A549 (cell line): ENCODE measurements around the gene LRIT2. TPM values are rescaled to one million over a fixed set of nuclear protein-coding genes. Genes with fewer than 3 reads are reported as not detected.

Experiments
- ATAC-seq, 2 experiments: fragments of 200-7000 bp in 1 of 2; fragments of >200 bp in 1 of 2; cut with Nextera tagmentation in 1 of 2; cut with Tn5 transposase in 1 of 2; 3 replicates each; pipeline versions ENCODE4 v1.8.0 to v1.9.1; 2018 to 2020; ENCODE audit warnings: mild to moderate bottlenecking in 1 of 2, moderate library complexity in 1 of 2
- CTCF ChIA-PET: fragments of 300-600 bp; sonication (Branson Sonifier 250); formaldehyde crosslinking; extraction: SDS; loops from one replicate; lab custom pipeline; 2021; ENCODE audit warnings: antibody characterized with exemption, inconsistent platforms; lab: Yijun Ruan, JAX
- POLR2A ChIA-PET: fragments of 350-600 bp; formaldehyde crosslinking; extraction: SDS; loops from one replicate; lab custom pipeline; 2021; ENCODE audit warnings: antibody characterized with exemption, inconsistent platforms; lab: Yijun Ruan, JAX
- DNase-seq, 2 experiments: peaks; one replicate each; pipeline versions ENCODE4 v3.0.0 to v3.0.0-alpha.2; 2011 to 2016; ENCODE audit warnings: low read depth in 1 of 2, low spot score in 1 of 2
- FAIRE-seq: peaks from 2 replicates; lab custom pipeline; 2011; peaks lifted over from hg19 to GRCh38; lab: Jason Lieb, UNC
- H3K27ac ChIP-seq, 2 experiments: fragments of >200 bp; sonication (Bioruptor Twin); formaldehyde crosslinking; 3 replicates each; pipeline ENCODE4 v1.5.1; 2016 to 2017
- H3K4me1 ChIP-seq: fragments of >200 bp; sonication (Bioruptor Twin); formaldehyde crosslinking; 3 replicates; pipeline ENCODE4 v1.6.1; 2016
- H3K4me2 ChIP-seq: fragments of >200 bp; sonication (Bioruptor Twin); formaldehyde crosslinking; 3 replicates; pipeline ENCODE4 v1.6.1; 2016
- H3K4me3 ChIP-seq: fragments of >200 bp; sonication (Bioruptor Twin); formaldehyde crosslinking; 3 replicates; pipeline ENCODE4 v1.5.1; 2016
- H3K9me3 ChIP-seq: fragments of >200 bp; sonication (Bioruptor Twin); formaldehyde crosslinking; 3 replicates; pipeline ENCODE4 v1.6.1; 2016
- CBX2 ChIP-seq: fragments of 200-600 bp; sonication (generic); IDR thresholded peaks from 2 replicates; pipeline ENCODE4 v1.6.1; 2016; ENCODE audit warnings: low read depth, mild to moderate bottlenecking, borderline replicate concordance
- CEBPB ChIP-seq, 2 experiments: fragments of >200 bp in 1 of 2; sonication (Bioruptor Twin) in 1 of 2; formaldehyde crosslinking in 1 of 2; IDR thresholded peaks; 2 replicates each; pipeline ENCODE4 v1.6.1; 2012 to 2016
- CTCF ChIP-seq: fragments of >200 bp; sonication (Bioruptor Twin); formaldehyde crosslinking; IDR thresholded peaks from 3 replicates; pipeline ENCODE4 v1.5.1; 2016
- FOSL2 ChIP-seq, 2 experiments: fragments of 450-650 bp in 1 of 2; fragments of >200 bp in 1 of 2; sonication (Bioruptor Twin) in 1 of 2; formaldehyde crosslinking; IDR thresholded peaks; 2 replicates each; pipeline versions ENCODE4 v1.5.0 to v1.6.1; 2016 to 2020; ENCODE audit warnings: mild to moderate bottlenecking in 1 of 2, moderate library complexity in 1 of 2
- FOXS1 ChIP-seq: fragments of 250-450 bp; sonication (Bioruptor Pico); IDR thresholded peaks from 2 replicates; pipeline ENCODE4 v1.5.0; 2020; ENCODE audit warnings: mild to moderate bottlenecking, moderate library complexity
- HES2 ChIP-seq: fragments of >200 bp; sonication (Bioruptor Twin); formaldehyde crosslinking; IDR thresholded peaks from 2 replicates; pipeline ENCODE4 v1.6.1; 2016
- JUN ChIP-seq, 2 experiments: fragments of >200 bp; sonication (Bioruptor Twin); formaldehyde crosslinking; IDR thresholded peaks; 2 replicates in 1 of 2; 3 replicates in 1 of 2; pipeline ENCODE4 v1.6.1; 2016 to 2017
- KDM1A ChIP-seq: fragments of 200-600 bp; sonication (generic); IDR thresholded peaks from 2 replicates; pipeline ENCODE4 v1.6.1; 2016; ENCODE audit warnings: low read depth, mild to moderate bottlenecking
- NPAS2 ChIP-seq: fragments of 250-450 bp; sonication (Bioruptor Pico); IDR thresholded peaks from 2 replicates; pipeline ENCODE4 v1.8.0; 2022; ENCODE audit warnings: mild to moderate bottlenecking, moderate library complexity, borderline replicate concordance
- POLR2AphosphoS2 ChIP-seq: conservative IDR thresholded peaks from 2 replicates; pipeline ENCODE4 v1.6.1; 2012; ENCODE audit warnings: low read length, improper control_type of control experiment, inconsistent platforms
- RNF2 ChIP-seq: fragments of 200-600 bp; sonication (generic); IDR thresholded peaks from 2 replicates; pipeline ENCODE4 v1.6.1; 2016; ENCODE audit warnings: low read depth, mild to moderate bottlenecking, antibody characterized with exemption, moderate library complexity, borderline replicate concordance
- ZFP36 ChIP-seq: fragments of 450-650 bp; IDR thresholded peaks from 2 replicates; pipeline ENCODE4 v1.6.1; 2014; ENCODE audit warnings: borderline replicate concordance; ENCODE audit not compliant: partially characterized antibody
- WGBS: methylation state at CpG from one replicate; pipeline ENCODE4 v1.1.6; 2017; ENCODE audit errors: missing lambda C conversion rate; 5-methylcytosine and 5-hydroxymethylcytosine counted together
- polyA plus RNA-seq, 4 experiments: library from polyadenylated mRNA; depleted of rRNA in 3 of 4; stranded (reverse); fragments of >200 nt; fragmentation: RNase III in 1 of 4; extraction: RNeasy Plus Mini Kit Qiagen cat#74134 plus additional on column Dnase treatment in 1 of 4; gene quantifications; 2 replicates in 3 of 4; 3 replicates in 1 of 4; pipeline ENCODE4 v1.2.3, GENCODE V29; 2011 to 2017
- TF ChIP-seq, protein P1 (sequence below): fragments of 150-350 bp; IDR thresholded peaks from 2 replicates; pipeline ENCODE4 v1.6.1; 2014; ENCODE audit warnings: low read depth, mild to moderate bottlenecking, low read length

Gene LRIT2
- polyA plus RNA-seq, 2 of the 4 experiments (the other 2 are of a cell fraction): not detected

GRCh38 chr10:84244651-84245270 is 19.4 kb upstream of the LRIT2 start, which contains the start of gene RGR:
RGR (plus strand) TSS chr10:84245053; CDS start chr10:84245091, 38 bp downstream.
- TF ChIP-seq POLR2AphosphoS2 (no peak), CEBPB (IDR thresholded peaks at IDR 0.05) (no peak), CBX2 (no peak), RNF2 (no peak), JUN (IDR thresholded peaks at IDR 0.05) (no peak), ZFP36 (no peak), NPAS2 (CRISPR knock-in tag) (no peak), KDM1A (no peak), HES2 (no peak), CTCF (no peak)
- TF ChIP-seq, protein P1, sequence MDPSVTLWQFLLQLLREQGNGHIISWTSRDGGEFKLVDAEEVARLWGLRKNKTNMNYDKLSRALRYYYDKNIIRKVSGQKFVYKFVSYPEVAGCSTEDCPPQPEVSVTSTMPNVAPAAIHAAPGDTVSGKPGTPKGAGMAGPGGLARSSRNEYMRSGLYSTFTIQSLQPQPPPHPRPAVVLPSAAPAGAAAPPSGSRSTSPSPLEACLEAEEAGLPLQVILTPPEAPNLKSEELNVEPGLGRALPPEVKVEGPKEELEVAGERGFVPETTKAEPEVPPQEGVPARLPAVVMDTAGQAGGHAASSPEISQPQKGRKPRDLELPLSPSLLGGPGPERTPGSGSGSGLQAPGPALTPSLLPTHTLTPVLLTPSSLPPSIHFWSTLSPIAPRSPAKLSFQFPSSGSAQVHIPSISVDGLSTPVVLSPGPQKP: no peak
- Histone ChIP-seq H3K4me3 (no peak within 1 kb of the TSS), H3K9me3 (no peaks in the 10 kb centered on the region), H3K27ac (no peak within 1 kb of the TSS), H3K4me1 (no peaks in the 10 kb centered on the region), H3K4me2 (no peak within 1 kb of the TSS)
- no peak for FAIRE-seq
- ATAC-seq: 0 out of 6 replicates have a peak, but pooled peaks of 1 of the 2 experiments have one; percentile 23
- ChIA-PET CTCF (interaction anchor here (1.1 to 2.5 kb wide), 4 partner anchors 12 to 292 kb away, joined by 3 to 6 read pairs (median 4); no protein-coding TSS in a partner anchor), POLR2A (no interaction called here)
- WGBS: 11% methylated on average over 7 of the region's 9 CpGs
- DNase-seq: no peak

GRCh38 chr10:84243759-84244158 is 18.4 kb upstream of the LRIT2 start:
- H3K27ac ChIP-seq: no peak overlapping the region
- H3K9me3 ChIP-seq: no peaks in the 10 kb centered on the region
- DNase-seq: no peak
- WGBS: 76% methylated on average over 3 of the region's 3 CpGs
- CTCF ChIA-PET: interaction anchor here (1.1 to 1.5 kb wide), 3 partner anchors 13 to 155 kb away, joined by 3 to 5 read pairs (median 3); no protein-coding TSS in a partner anchor
- H3K4me3 ChIP-seq: no peak overlapping the region
- no peak for TF ChIP-seq FOXS1 (CRISPR knock-in tag)
- TF ChIP-seq, all 56 proteins: peak for 0
- FAIRE-seq (no peak), ATAC-seq (no peak)
- POLR2A ChIA-PET: no interaction called here
- H3K4me1 ChIP-seq: no peaks in the 10 kb centered on the region
- no peak overlapping the region for H3K4me2 ChIP-seq

DNA sequence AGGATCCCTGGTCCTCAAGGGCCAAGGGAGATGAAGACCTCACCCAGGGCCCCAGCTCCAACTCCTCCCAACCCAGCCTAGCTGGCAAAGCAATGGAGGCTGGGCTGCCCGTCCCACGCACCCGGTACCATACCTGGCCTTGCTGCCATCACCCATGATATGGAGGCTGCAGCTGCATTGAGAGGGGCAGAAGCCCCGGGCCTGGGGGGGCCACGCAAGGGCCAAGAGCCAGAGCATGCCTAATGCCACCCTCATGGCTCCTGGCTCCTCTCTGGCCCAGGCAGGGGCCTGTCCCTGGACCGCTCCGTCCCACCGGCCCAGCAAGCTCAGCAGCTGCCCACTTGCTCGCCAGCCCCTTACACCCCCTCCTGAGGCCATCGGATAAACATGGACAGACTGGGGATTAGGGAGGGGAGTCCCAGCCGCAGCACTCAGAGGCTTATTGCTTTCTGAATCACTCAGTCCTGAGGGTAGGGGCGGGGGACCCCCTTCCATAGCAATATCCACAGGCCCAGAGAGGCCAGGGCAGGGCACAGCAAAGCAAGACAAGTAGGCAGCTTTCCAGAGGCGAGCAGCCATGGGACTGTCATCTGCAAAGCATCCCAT is 15.9 kb upstream of the LRIT2 start, which contains the start of gene LRIT1:
Gene LRIT1 (minus strand): TSS at position 362 of the 606 bp plus-strand sequence. CDS start 107 bp downstream, at position 255.
- Histone ChIP-seq H3K27ac (no peak within 1 kb of the TSS), H3K4me3 (no peak within 1 kb of the TSS), H3K9me3 (no peaks in the 10 kb centered on the region), H3K4me2 (no peak within 1 kb of the TSS), H3K4me1 (no peaks in the 10 kb centered on the region)
- CTCF ChIA-PET: interaction anchor here (1.0 to 2.5 kb wide), 2 partner anchors 10 to 16 kb away, joined by 4 to 9 read pairs; no protein-coding TSS in a partner anchor
- TF ChIP-seq FOSL2 (IDR thresholded peaks at IDR 0.05): no peak
- TF ChIP-seq FOSL2 (CRISPR knock-in tag; IDR thresholded peaks at IDR 0.05): no peak
- ATAC-seq (no peak), DNase-seq (no peak), FAIRE-seq (no peak)
- POLR2A ChIA-PET: no interaction called here
- WGBS: 0% methylated on average over 3 of the region's 13 CpGs
